H7 (cell line): Measurements from ENCODE around the gene CCL4L2. TPM values are rescaled to one million over a fixed set of nuclear protein-coding genes. Genes with fewer than 3 reads are reported as not detected.
"Not testable (repeated sequence)": the region's sequence is repeated elsewhere in the genome, so short reads cannot be mapped to it uniquely, and the experiment has no call there.

Experiments used
- DNase-seq: peaks from one replicate; pipeline ENCODE4 v3.0.0; 2012
- H3K27me3 ChIP-seq: 2 replicates; pipeline ENCODE4 v1.6.0; 2011; ENCODE audit warnings: mild to moderate bottlenecking, low read length; ENCODE audit not compliant: control insufficient read depth, insufficient read depth
- H3K36me3 ChIP-seq: replicated peaks from 2 replicates; pipeline ENCODE4 v1.5.1; 2011; ENCODE audit warnings: low read length; ENCODE audit not compliant: control insufficient read depth, insufficient read depth
- H3K4me3 ChIP-seq: 2 replicates; pipeline ENCODE4 v1.5.1; 2011; ENCODE audit warnings: low read depth, mild to moderate bottlenecking, control low read depth, low read length, moderate library complexity; ENCODE audit not compliant: insufficient read depth
- total RNA-seq: library from RNA; depleted of rRNA; stranded (reverse); fragments of >200 nt; shearing (Covaris generic); gene quantifications from 2 replicates; pipeline ENCODE4 v1.2.3, GENCODE V29; 2014; rRNA removed

Gene CCL4L2
- not detected in 2 replicates for total RNA-seq

GRCh38 chr17:36210439-36211211, at the start of gene CCL4L2:
Gene CCL4L2 (plus strand): TSS chr17:36211063.
- not testable (repeated sequence) for DNase-seq, H3K36me3 ChIP-seq, H3K27me3 ChIP-seq, H3K4me3 ChIP-seq

GRCh38 chr17:36168836-36169235, 42.0 kb upstream of the CCL4L2 start:
- not testable (repeated sequence) for H3K36me3 ChIP-seq, H3K27me3 ChIP-seq, H3K4me3 ChIP-seq, DNase-seq

GRCh38 chr17:36176536-36176935, 34.3 kb upstream of the CCL4L2 start, which contains the start of gene TBC1D3B:
Gene TBC1D3B (minus strand): TSS chr17:36176636. CDS start chr17:36175050, 1,586 bp downstream.
- not testable (repeated sequence) for H3K27me3 ChIP-seq, H3K36me3 ChIP-seq, H3K4me3 ChIP-seq, DNase-seq

GRCh38 chr17:36181446-36182175, 29.3 kb upstream of the CCL4L2 start:
- H3K36me3 ChIP-seq, H3K4me3 ChIP-seq, DNase-seq: not testable (repeated sequence)
- peaks cover 18% of the 10 kb centered on the region for H3K27me3 ChIP-seq

- DNase-seq: no peak
- H3K4me3 ChIP-seq: peak overlapping the region; percentile 39
- no peaks in the 10 kb centered on the region for H3K36me3 ChIP-seq
- H3K27me3 ChIP-seq: peaks cover 18% of the 10 kb centered on the region
Observed at GRCh38 chr17:36182176-36183000, 28.5 kb upstream of the CCL4L2 start.

GRCh38 chr17:36183001-36183971, 27.6 kb upstream of the CCL4L2 start:
- no peaks in the 10 kb centered on the region for H3K36me3 ChIP-seq
- H3K4me3 ChIP-seq: peak overlapping the region; percentile 39
- H3K27me3 ChIP-seq: peaks cover 18% of the 10 kb centered on the region
- DNase-seq: peak; percentile 82

GRCh38 chr17:36184023-36184765, 26.7 kb upstream of the CCL4L2 start:
- Histone ChIP-seq H3K27me3 (peaks cover 18% of the 10 kb centered on the region), H3K36me3 (no peaks in the 10 kb centered on the region), H3K4me3 (no peak overlapping the region)
- DNase-seq: no peak

GRCh38 chr17:36185416-36185815, 25.4 kb upstream of the CCL4L2 start:
- DNase-seq: no peak
- Histone ChIP-seq H3K36me3 (no peaks in the 10 kb centered on the region), H3K4me3 (no peak overlapping the region), H3K27me3 (peaks cover 18% of the 10 kb centered on the region)

- H3K27me3 ChIP-seq: peaks cover 16% of the 10 kb centered on the region
- H3K4me3 ChIP-seq, H3K36me3 ChIP-seq, DNase-seq: not testable (repeated sequence)
Observed at GRCh38 chr17:36186810-36187763, 23.8 kb upstream of the CCL4L2 start.

- H3K27me3 ChIP-seq, H3K4me3 ChIP-seq, H3K36me3 ChIP-seq, DNase-seq: not testable (repeated sequence)
Observed at GRCh38 chr17:36187943-36188665, 22.8 kb upstream of the CCL4L2 start.

- Histone ChIP-seq H3K4me3 (no peak overlapping the region), H3K36me3 (no peaks in the 10 kb centered on the region), H3K27me3 (no peaks in the 10 kb centered on the region)
- no peak for DNase-seq
Observed at GRCh38 chr17:36188891-36189306, 22.0 kb upstream of the CCL4L2 start.

- H3K4me3 ChIP-seq, H3K36me3 ChIP-seq: not testable (repeated sequence)
Observed at GRCh38 chr17:36189993-36190392, 20.9 kb upstream of the CCL4L2 start.

More at GRCh38 chr17:36189993-36190392, 20.9 kb upstream of the CCL4L2 start:
- not testable (repeated sequence) for H3K27me3 ChIP-seq, DNase-seq
